GM12864 (cell line): ENCODE measurements around the gene SMPD3.
"Not testable (repeated sequence)": the region's sequence is repeated elsewhere in the genome, so short reads cannot be mapped to it uniquely, and the experiment has no call there.

Experiments used
- DNase-seq: peaks from one replicate; pipeline ENCODE4 v3.0.0-alpha.2; 2011; ENCODE audit warnings: low read depth
- H3K4me3 ChIP-seq: 2 replicates; pipeline ENCODE4 v1.5.1; 2011; ENCODE audit warnings: mild to moderate bottlenecking, low read depth, low read length, control low read depth
- TF ChIP-seq, protein P1 (sequence below): IDR thresholded peaks from 2 replicates; pipeline ENCODE4 v1.5.1; 2011; ENCODE audit warnings: low read depth, mild to moderate bottlenecking, moderate library complexity, low read length, control low read depth, inconsistent platforms; ENCODE audit errors: missing control alignments

SMPD3 gene

DNA sequence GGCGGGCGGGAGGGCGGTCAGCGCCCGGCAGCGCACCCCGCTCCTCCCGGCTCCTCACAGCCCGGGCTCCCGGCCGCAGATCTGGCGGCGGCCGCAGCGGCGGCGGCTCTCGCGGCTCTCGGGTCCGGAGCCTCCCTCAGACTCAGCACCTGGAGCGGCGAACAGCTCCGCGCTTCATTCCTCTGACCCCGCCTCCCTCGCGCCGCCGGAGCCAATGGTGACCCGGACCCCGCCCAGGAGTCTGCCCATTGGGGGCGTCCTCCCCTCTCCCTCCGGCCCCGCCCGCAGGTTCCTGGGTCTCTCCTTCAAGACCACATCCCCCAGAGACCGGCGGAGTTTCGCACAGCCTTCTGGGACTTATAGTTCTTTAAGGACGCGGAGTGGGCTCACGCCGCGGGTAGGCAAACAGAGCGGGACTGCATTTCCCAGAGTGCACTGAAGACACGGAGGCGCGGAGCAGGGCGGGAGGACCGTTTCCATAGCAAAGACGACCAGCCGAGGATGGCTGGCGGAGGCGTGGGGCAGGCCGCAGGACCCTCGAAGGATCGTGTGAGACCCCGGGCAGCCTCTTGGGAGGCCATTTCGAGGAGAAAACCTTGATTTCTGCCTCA, at the start of gene SMPD3:
TSS of gene SMPD3 (minus strand) at position 149 of the 611 bp plus-strand sequence. CDS start 76,327 bp downstream, outside the sequence.
- peak; percentile 98 for DNase-seq
- H3K4me3 ChIP-seq, result peak within 1 kb of the TSS; percentile 47
- TF ChIP-seq, protein P1, sequence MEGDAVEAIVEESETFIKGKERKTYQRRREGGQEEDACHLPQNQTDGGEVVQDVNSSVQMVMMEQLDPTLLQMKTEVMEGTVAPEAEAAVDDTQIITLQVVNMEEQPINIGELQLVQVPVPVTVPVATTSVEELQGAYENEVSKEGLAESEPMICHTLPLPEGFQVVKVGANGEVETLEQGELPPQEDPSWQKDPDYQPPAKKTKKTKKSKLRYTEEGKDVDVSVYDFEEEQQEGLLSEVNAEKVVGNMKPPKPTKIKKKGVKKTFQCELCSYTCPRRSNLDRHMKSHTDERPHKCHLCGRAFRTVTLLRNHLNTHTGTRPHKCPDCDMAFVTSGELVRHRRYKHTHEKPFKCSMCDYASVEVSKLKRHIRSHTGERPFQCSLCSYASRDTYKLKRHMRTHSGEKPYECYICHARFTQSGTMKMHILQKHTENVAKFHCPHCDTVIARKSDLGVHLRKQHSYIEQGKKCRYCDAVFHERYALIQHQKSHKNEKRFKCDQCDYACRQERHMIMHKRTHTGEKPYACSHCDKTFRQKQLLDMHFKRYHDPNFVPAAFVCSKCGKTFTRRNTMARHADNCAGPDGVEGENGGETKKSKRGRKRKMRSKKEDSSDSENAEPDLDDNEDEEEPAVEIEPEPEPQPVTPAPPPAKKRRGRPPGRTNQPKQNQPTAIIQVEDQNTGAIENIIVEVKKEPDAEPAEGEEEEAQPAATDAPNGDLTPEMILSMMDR, result no peak

GRCh38 chr16:68496689-68497088, 48.4 kb upstream of the SMPD3 start:
- TF ChIP-seq, protein P1, result no peak
- DNase-seq, result no peak

GRCh38 chr16:68494261-68494660, 46.0 kb upstream of the SMPD3 start:
- DNase-seq, H3K4me3 ChIP-seq: not testable (repeated sequence)

More at GRCh38 chr16:68496689-68497088, 48.4 kb upstream of the SMPD3 start:
- H3K4me3 ChIP-seq, result no peak overlapping the region

DNA sequence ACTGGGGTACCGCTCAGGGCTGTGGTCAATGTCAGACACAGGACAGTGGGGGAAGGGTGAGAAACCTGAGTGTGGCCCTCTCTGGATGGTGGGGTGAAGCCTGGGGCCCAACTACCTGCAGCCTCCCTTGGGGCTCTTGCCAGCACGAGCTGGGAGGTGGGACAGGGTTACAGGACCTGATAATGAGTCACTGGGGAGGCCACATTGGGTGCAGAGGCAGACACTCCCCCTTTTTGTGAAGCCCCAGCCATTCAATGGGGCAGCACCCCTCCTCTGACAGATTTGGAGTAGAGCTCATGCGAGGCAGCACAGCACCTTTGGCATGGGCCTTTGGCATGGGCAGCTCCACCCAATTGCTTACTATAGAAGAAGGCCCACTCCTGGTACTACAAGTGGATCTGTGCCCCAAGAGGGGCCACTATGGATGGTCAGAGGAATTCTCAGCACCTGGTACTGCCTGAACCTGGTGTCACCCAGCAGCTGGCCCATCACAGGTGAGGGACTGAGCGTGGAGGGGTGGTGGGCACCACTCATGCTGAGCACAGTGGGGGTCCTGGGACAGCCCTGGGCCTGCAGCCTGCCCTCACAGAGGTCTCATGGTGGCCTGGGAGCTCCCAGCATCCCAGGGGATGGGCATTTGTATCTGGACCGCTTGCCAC, 45.2 kb upstream of the SMPD3 start:
- no peak for DNase-seq
- TF ChIP-seq, protein P1, result no peak
- no peak overlapping the region for H3K4me3 ChIP-seq

DNA sequence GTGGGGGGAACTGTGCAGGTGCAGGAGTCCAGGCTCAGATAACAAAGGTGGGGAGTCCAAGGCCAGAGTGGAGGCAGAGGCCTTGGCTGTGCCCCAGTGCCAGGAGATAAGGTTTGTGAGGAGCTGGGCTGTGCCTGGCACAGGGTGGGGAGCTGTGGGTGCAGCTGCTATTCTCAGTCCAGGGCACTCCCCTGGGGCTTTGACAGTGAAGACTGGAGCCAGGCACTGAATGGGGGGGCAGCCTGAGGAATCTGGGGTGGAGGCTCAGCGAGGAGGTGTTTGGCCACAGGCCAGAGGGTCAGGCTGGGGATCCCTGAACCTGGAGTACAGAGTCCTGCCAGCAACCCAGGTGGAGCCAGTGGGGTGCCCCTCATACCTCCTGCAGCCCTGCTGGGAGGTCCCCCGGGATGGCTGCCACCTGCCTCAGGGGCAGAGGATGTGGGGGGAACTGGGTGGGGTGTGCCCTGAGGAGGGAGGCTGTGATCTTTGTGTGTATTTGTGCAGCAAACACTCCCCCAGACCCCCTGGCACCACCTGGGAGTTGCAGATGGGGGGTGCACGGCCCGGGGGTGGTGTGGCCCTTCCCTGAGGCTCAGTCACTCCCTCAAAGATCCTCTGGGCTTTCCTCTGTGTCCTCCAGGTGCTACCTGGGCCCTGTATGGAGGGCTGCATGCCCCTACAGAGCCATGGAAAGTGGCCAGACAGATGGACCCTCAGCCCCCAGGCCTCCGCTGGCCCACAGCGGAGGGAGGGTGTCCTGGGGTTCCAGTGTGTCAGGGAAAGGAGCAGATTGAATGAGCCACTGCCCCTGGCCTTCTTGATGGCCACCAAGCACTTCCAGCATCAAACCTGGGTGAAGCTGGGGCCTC, 44.5 kb upstream of the SMPD3 start:
- H3K4me3 ChIP-seq, result no peak overlapping the region
- TF ChIP-seq, protein P1, result no peak
- no peak for DNase-seq

DNA sequence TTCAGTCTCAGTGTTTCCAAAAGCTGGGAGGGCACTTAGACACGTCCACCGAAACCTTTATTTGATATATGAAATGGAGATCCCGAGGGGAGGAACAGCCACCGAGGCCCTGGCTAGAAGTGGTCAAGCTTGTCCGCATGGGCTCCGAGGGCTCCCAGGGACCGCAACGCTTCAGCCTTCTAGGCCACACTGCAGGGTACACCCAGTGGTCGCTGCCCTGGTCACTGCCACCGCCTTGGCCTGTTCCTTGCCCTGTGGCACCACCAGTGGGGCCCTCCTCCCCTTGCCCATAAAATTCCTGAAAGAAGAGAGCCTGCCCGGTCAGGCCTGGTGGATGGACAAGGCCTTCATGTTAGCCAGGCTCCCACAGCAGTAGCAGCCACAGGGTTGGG, 43.8 kb upstream of the SMPD3 start:
- TF ChIP-seq, protein P1, result no peak
- no peak for DNase-seq
- H3K4me3 ChIP-seq, result no peak overlapping the region

DNA sequence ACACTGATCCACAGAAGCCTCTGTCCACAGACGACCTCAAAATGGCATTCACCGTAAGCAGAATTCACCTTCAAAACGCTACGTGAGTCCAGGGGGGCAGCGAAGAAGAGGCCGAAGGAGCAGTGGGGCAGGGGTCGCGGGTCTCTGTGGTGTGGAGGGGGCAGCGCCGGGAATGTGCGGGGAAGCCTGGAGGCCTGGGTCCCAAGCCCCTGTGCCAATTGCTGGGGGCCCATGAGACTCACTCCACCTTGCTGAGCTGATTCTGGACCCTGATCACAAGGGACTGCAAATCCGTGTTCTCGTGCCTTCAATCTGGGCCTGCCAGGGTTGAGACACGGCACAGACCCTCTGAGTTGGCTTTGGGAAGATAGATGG, 43.3 kb upstream of the SMPD3 start:
- TF ChIP-seq, protein P1, result no peak
- DNase-seq, result no peak
- no peak overlapping the region for H3K4me3 ChIP-seq
